ENCODE data around the gene SLBP.
"Not testable (repeated sequence)": the region's sequence is repeated elsewhere in the genome, so short reads cannot be mapped to it uniquely, and the experiment has no call there.

SLBP gene

GRCh38 chr4:1717129-1718094 is 5.3 kb upstream of the SLBP start:
- intact Hi-C loops (cut with DNase I) = no loop called here

DNA sequence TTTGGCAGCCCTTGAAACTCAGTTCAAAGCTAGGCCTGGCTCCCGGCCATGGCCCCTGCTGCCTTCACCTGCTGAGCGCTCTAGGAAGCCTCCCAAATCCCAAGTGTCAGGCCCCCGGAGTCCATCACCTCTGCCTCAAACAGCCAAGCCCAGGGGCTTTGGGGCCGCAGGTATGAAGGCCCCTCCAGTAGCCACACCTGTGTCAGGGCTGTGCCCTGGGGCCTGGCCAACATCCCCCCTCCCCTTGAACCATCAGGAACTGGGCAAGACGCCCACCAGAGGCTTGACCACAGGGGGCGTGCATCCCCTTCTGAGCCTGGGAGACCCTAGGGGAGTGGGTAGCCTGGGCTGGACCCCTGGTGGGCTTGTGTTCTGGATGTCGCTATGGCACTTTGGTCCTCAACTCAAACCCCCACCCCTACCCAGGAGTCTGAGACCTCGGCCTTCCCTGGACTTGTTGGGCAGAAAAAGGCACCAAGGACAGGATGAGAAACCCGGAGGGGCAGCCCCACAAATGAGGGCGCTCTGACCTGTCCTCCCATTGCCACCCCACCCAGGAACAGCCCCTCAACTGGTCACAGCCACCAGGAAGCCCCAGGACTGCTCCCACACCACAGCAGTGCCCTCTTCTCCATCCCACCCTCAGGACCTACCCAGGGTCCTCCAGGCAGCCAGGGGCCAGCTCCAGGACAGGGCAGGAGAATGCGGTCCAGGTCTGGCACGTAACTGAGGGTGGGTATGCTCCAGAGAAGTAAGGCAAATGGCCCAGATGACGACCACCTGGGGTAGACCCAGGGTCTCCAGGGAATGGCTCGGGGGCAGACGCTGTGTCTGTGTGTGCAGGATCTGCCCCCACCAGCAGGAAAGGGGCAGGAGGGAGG is 4.2 kb upstream of the SLBP start:
- no peak for DNase-seq
- intact Hi-C loops (cut with DNase I) = no loop called here

More at GRCh38 chr4:1717129-1718094, 5.3 kb upstream of the SLBP start:
- no peak for DNase-seq

- intact Hi-C loops (cut with DNase I) = no loop called here
- peak in 1 of 42 donors; percentile 29 for DNase-seq
Measured at GRCh38 chr4:1715002-1715758, 3.1 kb upstream of the SLBP start.

DNA sequence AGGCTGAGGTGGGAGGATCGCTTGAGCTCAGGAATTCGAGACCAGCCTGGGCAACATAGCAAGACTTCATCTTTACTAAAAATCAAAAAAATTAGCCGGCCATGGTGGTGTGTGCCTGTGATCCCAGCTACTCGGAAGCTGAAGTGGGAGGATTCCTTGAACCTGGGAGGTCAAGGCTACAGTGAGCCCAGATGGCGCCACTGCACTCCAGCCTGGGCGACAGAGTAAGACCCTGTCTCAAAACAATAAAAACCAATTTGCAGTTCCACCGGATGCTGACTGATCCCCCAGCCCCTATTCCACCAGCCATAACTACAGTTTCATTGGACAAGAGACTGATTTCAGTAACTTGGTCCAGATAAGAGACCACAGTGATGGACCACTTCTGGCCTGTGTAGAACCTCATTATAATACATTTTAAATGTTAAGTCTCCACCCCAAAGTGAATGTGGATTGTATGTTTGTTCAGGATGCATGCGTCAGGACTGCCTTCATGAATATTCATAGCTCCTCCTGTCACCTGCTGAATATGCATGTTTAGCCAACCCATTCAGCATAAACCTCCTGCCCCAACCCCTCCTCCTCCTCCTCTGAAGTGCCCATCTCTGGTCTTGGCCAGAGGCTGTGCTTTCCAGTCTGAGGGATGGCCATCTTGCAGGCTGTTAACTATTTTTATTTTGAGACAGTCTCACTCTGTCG is 2.3 kb upstream of the SLBP start:
- intact Hi-C loops (cut with DNase I) = no loop called here
- DNase-seq = no peak

- intact Hi-C loops (cut with DNase I) = no loop called here
- no peak for DNase-seq
Measured at GRCh38 chr4:1713003-1713851, 1.1 kb upstream of the SLBP start.

GRCh38 chr4:1711571-1712215 is 426 bp downstream of the SLBP start:
- intact Hi-C loops (cut with DNase I) = no loop called here

GRCh38 chr4:1711055-1711570 is 1.0 kb downstream of the SLBP start:
- no peak for DNase-seq
- intact Hi-C loops (cut with DNase I) = no loop called here

More at GRCh38 chr4:1711571-1712215, 426 bp downstream of the SLBP start:
- DNase-seq = peak in 38 of 42 donors; percentile 22 to 75 (median 52)

DNA sequence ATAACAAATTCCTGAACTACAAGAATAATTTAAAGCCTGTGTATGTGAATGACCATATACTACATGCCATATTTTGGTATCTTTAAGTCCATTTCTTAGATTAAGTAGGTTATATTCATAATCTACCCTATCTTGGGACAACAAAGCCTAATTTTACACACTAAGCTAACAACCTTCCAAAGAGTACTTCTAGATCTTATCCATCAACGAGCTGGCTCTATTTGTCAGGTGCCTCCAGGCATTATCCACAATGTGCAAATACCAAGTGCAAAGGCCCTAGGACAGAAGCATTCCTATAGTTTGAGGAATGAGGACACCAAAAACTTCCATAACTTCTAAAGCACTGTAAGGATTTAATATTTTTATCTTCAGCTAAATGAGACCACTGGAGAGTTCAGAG is 3.5 kb downstream of the SLBP start:
- intact Hi-C loops (cut with DNase I) = no loop called here

GRCh38 chr4:1706358-1706757 is 5.8 kb downstream of the SLBP start:
- intact Hi-C loops (cut with DNase I) = no loop called here
- no peak for DNase-seq

More for the DNA sequence above, 3.5 kb downstream of the SLBP start:
- no peak for DNase-seq

- intact Hi-C loops (cut with DNase I) = no loop called here
- DNase-seq = no peak
Measured at GRCh38 chr4:1705732-1706131, 6.4 kb downstream of the SLBP start.

DNA sequence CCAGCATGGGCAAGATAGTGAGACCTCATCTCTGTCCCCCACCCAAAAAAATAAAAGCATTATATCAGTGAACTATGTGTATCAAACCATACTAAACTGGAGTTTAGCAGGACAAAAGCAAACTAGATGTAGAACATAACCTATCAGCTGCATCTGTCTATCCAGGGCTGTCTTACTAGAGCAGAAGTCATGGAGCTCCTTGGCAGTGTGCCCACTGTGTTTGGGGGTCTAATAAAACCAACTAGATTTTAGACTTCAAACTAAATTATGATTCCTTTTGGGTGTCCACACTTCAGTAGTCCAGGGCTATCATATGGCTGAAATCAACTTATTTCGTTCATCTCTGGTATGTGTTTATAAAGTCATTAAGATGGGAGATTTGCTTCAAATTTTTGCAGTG is 8.3 kb downstream of the SLBP start:
- DNase-seq = no peak
- intact Hi-C loops (cut with DNase I) = no loop called here

- intact Hi-C loops (cut with DNase I); DNase-seq: not testable (repeated sequence)
Measured at GRCh38 chr4:1701671-1702070, 10.4 kb downstream of the SLBP start.

- peak in 11 of 42 donors; percentile 30 to 61 (median 46) for DNase-seq
- intact Hi-C loops (cut with DNase I) = no loop called here
Measured at GRCh38 chr4:1695913-1696312, 16.2 kb downstream of the SLBP start.

GRCh38 chr4:1693131-1693896 is 18.8 kb downstream of the SLBP start:
- intact Hi-C loops (cut with DNase I) = loop anchor here (5.0 kb wide), 1 partner anchor 34 kb away; no protein-coding TSS in a partner anchor
- peak in 39 of 42 donors; percentile 49 to 88 (median 69) for DNase-seq

DNA sequence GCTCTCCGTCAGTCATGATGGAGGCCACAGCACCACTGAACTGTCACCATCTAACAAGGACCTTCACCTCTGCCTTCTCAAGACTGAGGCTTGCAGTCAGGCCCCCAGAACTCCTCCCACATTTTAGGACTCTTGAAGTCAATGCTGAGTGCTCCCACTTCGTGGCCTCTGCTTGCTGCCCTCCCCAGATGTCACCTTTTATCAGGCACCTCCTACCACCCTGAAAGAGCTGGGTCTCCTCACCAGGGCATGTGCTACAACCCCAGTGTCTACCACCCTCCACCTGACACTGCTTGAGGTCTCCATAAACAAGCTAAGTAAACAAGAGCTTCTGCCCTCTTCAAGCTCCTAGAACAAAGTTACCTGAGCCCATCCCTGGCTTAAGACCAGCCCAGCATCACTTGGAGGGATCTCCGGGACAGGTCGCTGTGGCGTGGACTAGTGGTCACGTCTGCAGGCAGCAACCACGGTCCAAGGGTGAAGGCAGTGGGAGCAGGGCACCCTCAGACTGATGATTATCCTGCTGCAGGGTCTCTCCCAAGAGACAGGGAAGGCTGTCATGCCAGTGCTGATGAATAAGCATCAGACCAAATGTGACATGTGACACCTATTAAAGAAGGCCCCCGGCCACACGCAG is 20.3 kb downstream of the SLBP start:
- intact Hi-C loops (cut with DNase I) = loop anchor here (5.0 kb wide), 1 partner anchor 35 kb away; no protein-coding TSS in a partner anchor
- no peak for DNase-seq
